Progenitor cell of endocrine pancreas (in vitro differentiated cells): ENCODE measurements around the gene CLDN17. TPM values are rescaled to one million over a fixed set of nuclear protein-coding genes. Genes with fewer than 3 reads are reported as not detected.

ENCODE experiments used
- DNase-seq: peaks from one replicate; pipeline ENCODE4 v3.0.0; 2021; ENCODE audit warnings: low spot score; ENCODE audit not compliant: unreplicated experiment
- H3K27ac Mint-ChIP-seq: 2 replicates; pipeline ENCODE4 v1.8.0; 2021; ENCODE audit warnings: mild to moderate bottlenecking, moderate library complexity, mixed read lengths
- H3K27me3 Mint-ChIP-seq: 2 replicates; pipeline ENCODE4 v1.8.0; 2021; ENCODE audit warnings: mixed read lengths
- H3K36me3 Mint-ChIP-seq: 2 replicates; pipeline ENCODE4 v1.8.0; 2022; ENCODE audit warnings: mixed read lengths; ENCODE audit not compliant: insufficient read depth
- H3K4me1 Mint-ChIP-seq: 2 replicates; pipeline ENCODE4 v1.8.0; 2021; ENCODE audit warnings: low read depth, mixed read lengths
- H3K4me3 Mint-ChIP-seq: 2 replicates; pipeline ENCODE4 v1.8.0; 2021; ENCODE audit warnings: low read depth, mild to moderate bottlenecking, moderate library complexity, mixed read lengths
- H3K9me3 Mint-ChIP-seq: 2 replicates; pipeline ENCODE4 v1.8.0; 2021; ENCODE audit warnings: low read depth, mixed read lengths
- total RNA-seq: library from RNA; stranded (reverse); gene quantifications from 2 replicates; pipeline ENCODE4 v1.2.1, GENCODE V29; 2021
- TF ChIP-seq, protein P1 (sequence below): fragments of 200-600 bp; sonication (generic); IDR thresholded peaks from one replicate; pipeline ENCODE4 v1.5.0; 2021; ENCODE audit warnings: antibody characterized with exemption, mild to moderate bottlenecking; ENCODE audit not compliant: unreplicated experiment

CLDN17 gene
- total RNA-seq, 1 donor from 2014 or later, result not detected

- Mint-ChIP-seq H3K4me3 (no peak overlapping the region), H3K36me3 (no peaks in the 10 kb centered on the region), H3K9me3 (no peaks in the 10 kb centered on the region), H3K4me1 (no peaks in the 10 kb centered on the region), H3K27ac (no peak overlapping the region), H3K27me3 (no peaks in the 10 kb centered on the region)
- TF ChIP-seq, protein P1, sequence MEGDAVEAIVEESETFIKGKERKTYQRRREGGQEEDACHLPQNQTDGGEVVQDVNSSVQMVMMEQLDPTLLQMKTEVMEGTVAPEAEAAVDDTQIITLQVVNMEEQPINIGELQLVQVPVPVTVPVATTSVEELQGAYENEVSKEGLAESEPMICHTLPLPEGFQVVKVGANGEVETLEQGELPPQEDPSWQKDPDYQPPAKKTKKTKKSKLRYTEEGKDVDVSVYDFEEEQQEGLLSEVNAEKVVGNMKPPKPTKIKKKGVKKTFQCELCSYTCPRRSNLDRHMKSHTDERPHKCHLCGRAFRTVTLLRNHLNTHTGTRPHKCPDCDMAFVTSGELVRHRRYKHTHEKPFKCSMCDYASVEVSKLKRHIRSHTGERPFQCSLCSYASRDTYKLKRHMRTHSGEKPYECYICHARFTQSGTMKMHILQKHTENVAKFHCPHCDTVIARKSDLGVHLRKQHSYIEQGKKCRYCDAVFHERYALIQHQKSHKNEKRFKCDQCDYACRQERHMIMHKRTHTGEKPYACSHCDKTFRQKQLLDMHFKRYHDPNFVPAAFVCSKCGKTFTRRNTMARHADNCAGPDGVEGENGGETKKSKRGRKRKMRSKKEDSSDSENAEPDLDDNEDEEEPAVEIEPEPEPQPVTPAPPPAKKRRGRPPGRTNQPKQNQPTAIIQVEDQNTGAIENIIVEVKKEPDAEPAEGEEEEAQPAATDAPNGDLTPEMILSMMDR, result no peak
- no peak for DNase-seq
Measured at GRCh38 chr21:30153697-30154340, 12.8 kb downstream of the CLDN17 start.

DNA sequence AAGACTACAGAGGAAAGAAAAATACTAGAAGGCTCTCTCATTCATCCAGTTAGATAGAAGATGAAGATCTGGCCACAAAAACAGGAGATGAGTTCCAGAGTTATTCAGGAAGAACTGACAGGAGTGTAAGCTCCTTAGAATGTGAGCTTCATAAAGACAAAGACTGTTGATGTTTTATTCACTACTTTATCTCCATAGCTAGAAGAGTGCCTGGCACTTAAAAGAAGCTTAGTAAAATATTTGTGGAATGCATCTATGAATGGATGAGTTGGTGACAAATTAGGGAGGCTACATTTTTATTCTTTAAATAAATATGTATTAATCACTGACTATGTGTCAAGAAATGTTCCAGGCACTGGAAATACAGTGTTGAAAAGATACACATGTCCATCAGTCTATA is 13.8 kb downstream of the CLDN17 start:
- DNase-seq, result no peak
- H3K9me3 Mint-ChIP-seq, result no peaks in the 10 kb centered on the region
- TF ChIP-seq, protein P1, result no peak
- no peak overlapping the region for H3K27ac Mint-ChIP-seq
- no peaks in the 10 kb centered on the region for H3K27me3 Mint-ChIP-seq
- no peaks in the 10 kb centered on the region for H3K36me3 Mint-ChIP-seq
- no peaks in the 10 kb centered on the region for H3K4me1 Mint-ChIP-seq
- no peak overlapping the region for H3K4me3 Mint-ChIP-seq

- H3K36me3 Mint-ChIP-seq, result no peaks in the 10 kb centered on the region
- DNase-seq, result no peak
- no peak overlapping the region for H3K27ac Mint-ChIP-seq
- H3K27me3 Mint-ChIP-seq, result no peaks in the 10 kb centered on the region
- H3K4me3 Mint-ChIP-seq, result no peak overlapping the region
- peaks cover 4% of the 10 kb centered on the region for H3K9me3 Mint-ChIP-seq
- H3K4me1 Mint-ChIP-seq, result no peaks in the 10 kb centered on the region
- TF ChIP-seq, protein P1, result no peak
Measured at GRCh38 chr21:30148906-30149305, 17.7 kb downstream of the CLDN17 start.

- Mint-ChIP-seq H3K27me3 (no peaks in the 10 kb centered on the region), H3K27ac (no peak overlapping the region), H3K9me3 (peaks cover 4% of the 10 kb centered on the region), H3K4me1 (no peaks in the 10 kb centered on the region), H3K4me3 (no peak overlapping the region), H3K36me3 (no peaks in the 10 kb centered on the region)
- TF ChIP-seq, protein P1, result no peak
- DNase-seq, result no peak
Measured at GRCh38 chr21:30146558-30147282, 19.9 kb downstream of the CLDN17 start.

DNA sequence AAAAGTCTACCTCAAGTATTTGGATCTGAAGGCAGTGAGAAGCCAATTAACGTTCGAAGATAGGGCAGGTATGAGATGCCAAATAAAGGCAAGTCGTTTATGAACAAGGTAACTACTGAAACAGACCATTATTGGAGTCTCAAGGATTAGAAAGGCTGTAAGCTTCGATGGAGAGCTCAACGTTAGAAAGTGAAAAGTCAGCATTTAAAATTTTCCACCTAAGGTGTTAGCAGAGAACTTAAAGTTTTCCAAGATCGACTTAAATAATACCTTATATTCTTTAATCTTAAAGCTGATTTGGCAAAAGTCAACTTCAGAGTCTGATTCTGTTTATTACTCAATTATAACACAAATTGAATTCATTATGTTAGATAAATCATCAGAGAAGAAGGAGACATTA is 28.1 kb downstream of the CLDN17 start:
- DNase-seq, result no peak
- TF ChIP-seq, protein P1, result no peak
- no peak overlapping the region for H3K4me3 Mint-ChIP-seq
- no peak overlapping the region for H3K27ac Mint-ChIP-seq
- H3K9me3 Mint-ChIP-seq, result no peaks in the 10 kb centered on the region
- no peaks in the 10 kb centered on the region for H3K27me3 Mint-ChIP-seq
- no peaks in the 10 kb centered on the region for H3K4me1 Mint-ChIP-seq
- H3K36me3 Mint-ChIP-seq, result no peaks in the 10 kb centered on the region
